H9 (cell line): Measurements from ENCODE around the gene USP9X. TPM values are rescaled to one million over a fixed set of nuclear protein-coding genes. Genes with fewer than 3 reads are reported as not detected.

Source experiments
- DNase-seq: peaks from one replicate; pipeline ENCODE4 v3.0.0-alpha.2; 2017
- H2AFZ ChIP-seq: one replicate; pipeline ENCODE4 v1.6.1; 2013; ENCODE audit warnings: mild to moderate bottlenecking, low read length, control low read depth, moderate library complexity
- H2AK5ac ChIP-seq: 2 replicates; pipeline ENCODE4 v1.6.1; 2013; ENCODE audit warnings: low read length, control low read depth, mixed read lengths; ENCODE audit not compliant: insufficient read length
- H2BK120ac ChIP-seq: one replicate; pipeline ENCODE4 v1.6.1; 2013; ENCODE audit warnings: low read depth, mild to moderate bottlenecking, low read length, control low read depth, inconsistent platforms; ENCODE audit not compliant: poor library complexity, severe bottlenecking
- H2BK12ac ChIP-seq: 2 replicates; pipeline ENCODE4 v1.6.1; 2013; ENCODE audit warnings: low read length, control low read depth, mixed read lengths, low read depth; ENCODE audit not compliant: insufficient read length
- H2BK15ac ChIP-seq: 2 replicates; pipeline ENCODE4 v1.6.1; 2013; ENCODE audit warnings: low read depth, low read length, control low read depth
- H2BK20ac ChIP-seq: one replicate; pipeline ENCODE4 v1.6.1; 2013; ENCODE audit warnings: low read depth, mild to moderate bottlenecking, low read length, control low read depth, inconsistent platforms; ENCODE audit not compliant: poor library complexity, severe bottlenecking
- H2BK5ac ChIP-seq: 2 replicates; pipeline ENCODE4 v1.6.1; 2013; ENCODE audit warnings: low read length, control low read depth, mixed read lengths; ENCODE audit not compliant: insufficient read length
- H3K14ac ChIP-seq: 2 replicates; pipeline ENCODE4 v1.6.1; 2013; ENCODE audit warnings: low read length, control low read depth; ENCODE audit not compliant: insufficient read depth
- H3K18ac ChIP-seq: 2 replicates; pipeline ENCODE4 v1.6.1; 2013; ENCODE audit warnings: low read depth, mild to moderate bottlenecking, mixed read lengths, low read length, control low read depth; ENCODE audit not compliant: insufficient read length
- H3K23ac ChIP-seq: 2 replicates; pipeline ENCODE4 v1.6.1; 2013; ENCODE audit warnings: low read length, control low read depth, mixed read lengths, low read depth; ENCODE audit not compliant: insufficient read length
- H3K23me2 ChIP-seq: 2 replicates; pipeline ENCODE4 v1.6.1; 2013; ENCODE audit warnings: low read depth, mild to moderate bottlenecking, mixed read lengths, low read length, control low read depth; ENCODE audit not compliant: insufficient read length, poor library complexity, severe bottlenecking
- H3K27ac ChIP-seq: 2 replicates; pipeline ENCODE4 v1.5.1; 2013; ENCODE audit warnings: low read length, control low read depth, mixed read lengths, low read depth; ENCODE audit not compliant: insufficient read length
- H3K27me3 ChIP-seq: 2 replicates; pipeline ENCODE4 v1.6.1; 2013; ENCODE audit warnings: low read length, control low read depth, inconsistent platforms; ENCODE audit not compliant: insufficient read depth
- H3K4ac ChIP-seq: 2 replicates; pipeline ENCODE4 v1.6.1; 2013; ENCODE audit warnings: low read depth, mild to moderate bottlenecking, control low read depth, inconsistent platforms, low read length, moderate library complexity
- H3K4me1 ChIP-seq: 2 replicates; pipeline ENCODE4 v1.6.1; 2013; ENCODE audit warnings: low read length, control low read depth, inconsistent platforms; ENCODE audit not compliant: insufficient read depth
- H3K4me2 ChIP-seq: 2 replicates; pipeline ENCODE4 v1.6.1; 2013; ENCODE audit warnings: low read length, control low read depth, mixed read lengths; ENCODE audit not compliant: insufficient read length, insufficient read depth
- H3K56ac ChIP-seq: 2 replicates; pipeline ENCODE4 v1.6.1; 2013; ENCODE audit warnings: low read depth, mild to moderate bottlenecking, mixed read lengths, low read length, control low read depth; ENCODE audit not compliant: insufficient read length
- H3K79me1 ChIP-seq: 2 replicates; pipeline ENCODE4 v1.6.1; 2013; ENCODE audit warnings: low read depth, mild to moderate bottlenecking, moderate library complexity, low read length, control low read depth, inconsistent platforms; ENCODE audit not compliant: insufficient read depth, poor library complexity, severe bottlenecking
- H3K79me2 ChIP-seq: 2 replicates; pipeline ENCODE4 v1.6.1; 2013; ENCODE audit warnings: low read length, control low read depth, inconsistent platforms; ENCODE audit not compliant: insufficient read depth
- H3K9ac ChIP-seq: 2 replicates; pipeline ENCODE4 v1.6.1; 2013; ENCODE audit warnings: low read length, control low read depth, mixed read lengths; ENCODE audit not compliant: insufficient read length; ENCODE audit errors: extremely low read depth
- H3K9me3 ChIP-seq: one replicate; pipeline ENCODE4 v1.6.1; 2013; ENCODE audit warnings: low read depth, low read length, inconsistent platforms; ENCODE audit not compliant: control insufficient read depth
- H3T11ph ChIP-seq: one replicate; pipeline ENCODE4 v1.6.1; 2013; ENCODE audit warnings: mild to moderate bottlenecking, low read length, control low read depth, inconsistent platforms
- H4K20me1 ChIP-seq: one replicate; pipeline ENCODE4 v1.6.1; 2013; ENCODE audit not compliant: control insufficient read depth, insufficient read length, insufficient read depth
- H4K5ac ChIP-seq: 2 replicates; pipeline ENCODE4 v1.6.1; 2013; ENCODE audit warnings: low read depth, mild to moderate bottlenecking, mixed read lengths, low read length, control low read depth; ENCODE audit not compliant: insufficient read length
- H4K8ac ChIP-seq: replicated peaks from 2 replicates; pipeline ENCODE4 v1.6.1; 2013; ENCODE audit warnings: low read length, control low read depth, mixed read lengths, low read depth; ENCODE audit not compliant: insufficient read length
- H4K91ac ChIP-seq: 2 replicates; pipeline ENCODE4 v1.6.1; 2013; ENCODE audit warnings: low read depth, mild to moderate bottlenecking, moderate library complexity, mixed read lengths, low read length, control low read depth; ENCODE audit not compliant: insufficient read length
- H3K27ac Mint-ChIP-seq, 3 experiments: 2 replicates in 2 of 3; 3 replicates in 1 of 3; pipeline ENCODE4 v1.8.0; 2020 to 2021; ENCODE audit warnings: mixed read lengths in 3 of 3, mild to moderate bottlenecking in 1 of 3, moderate library complexity in 1 of 3
- H3K27me3 Mint-ChIP-seq: 2 replicates; pipeline ENCODE4 v1.8.0; 2021; ENCODE audit warnings: low read depth, mild to moderate bottlenecking, moderate library complexity, mixed read lengths
- H3K36me3 Mint-ChIP-seq, 3 experiments: 2 replicates in 2 of 3; 3 replicates in 1 of 3; pipeline ENCODE4 v1.8.0; 2020 to 2021; ENCODE audit warnings: low read depth in 3 of 3, mixed read lengths in 3 of 3; ENCODE audit not compliant: insufficient read depth in 1 of 3
- H3K4me1 Mint-ChIP-seq, 2 experiments: 2 replicates each; pipeline ENCODE4 v1.8.0; 2020; ENCODE audit warnings: mixed read lengths in 2 of 2
- H3K4me3 Mint-ChIP-seq, 2 experiments: 2 replicates in 1 of 2; 3 replicates in 1 of 2; pipeline ENCODE4 v1.8.0; 2020 to 2021; ENCODE audit warnings: mild to moderate bottlenecking in 2 of 2, mixed read lengths in 2 of 2, moderate library complexity in 1 of 2
- H3K9me3 Mint-ChIP-seq, 2 experiments: 2 replicates in 1 of 2; 3 replicates in 1 of 2; pipeline ENCODE4 v1.8.0; 2020; ENCODE audit warnings: mild to moderate bottlenecking in 2 of 2, mixed read lengths in 2 of 2, moderate library complexity in 1 of 2
- total RNA-seq: library from RNA; stranded (reverse); gene quantifications from 2 replicates; pipeline ENCODE4 v1.2.1, GENCODE V29; 2021
- TF ChIP-seq, protein P1 (sequence below): fragments of 200-600 bp; sonication (generic); conservative IDR thresholded peaks from 3 replicates; pipeline ENCODE4 v1.8.0; 2021; ENCODE audit warnings: antibody characterized with exemption, mild to moderate bottlenecking

Gene USP9X
- total RNA-seq, 1 experiment from 2014 or later = 284 TPM

DNA sequence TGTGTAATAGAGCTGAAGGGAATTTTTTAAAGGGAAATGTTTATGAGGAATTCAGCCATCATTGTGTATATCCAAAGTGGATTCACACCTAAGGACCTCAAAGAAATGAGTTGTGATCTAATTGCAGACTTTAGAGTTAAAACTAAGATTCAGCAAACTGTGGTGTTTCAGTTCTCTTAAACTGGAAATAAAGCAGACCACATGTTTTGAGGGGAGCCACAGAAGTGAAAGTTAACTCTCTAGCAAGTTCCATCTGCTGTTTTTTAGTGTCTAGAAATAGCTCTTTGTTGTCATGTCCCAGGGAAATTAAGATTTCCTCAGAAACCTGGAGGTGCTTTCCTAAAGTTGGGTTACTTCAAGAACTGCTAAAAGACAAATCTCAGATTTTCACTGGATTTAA lies 151.4 kb downstream of the USP9X start:
- H3K4me3 Mint-ChIP-seq = no peak overlapping the region
- Histone ChIP-seq H3K18ac (no peak overlapping the region), H2BK5ac (no peak overlapping the region), H2AFZ (no peak overlapping the region), H2BK120ac (no peak overlapping the region), H3T11ph (no peak overlapping the region), H2BK12ac (no peak overlapping the region), H3K4me2 (no peak overlapping the region), H2BK20ac (no peak overlapping the region), H4K91ac (no peak overlapping the region), H3K9ac (no peak overlapping the region), H3K4me1 (peaks cover 3% of the 10 kb centered on the region; the same call in 1 of the 2 replicates), H4K20me1 (no peaks in the 10 kb centered on the region), H3K4ac (no peak overlapping the region), H3K14ac (no peak overlapping the region), H3K23me2 (no peaks in the 10 kb centered on the region), H3K9me3 (no peaks in the 10 kb centered on the region), H3K79me2 (no peaks in the 10 kb centered on the region), H3K27ac (no peak overlapping the region), H4K5ac (no peak overlapping the region), H4K8ac (no peak overlapping the region), H3K27me3 (no peaks in the 10 kb centered on the region), H2AK5ac (no peak overlapping the region), H2BK15ac (no peak overlapping the region), H3K56ac (no peak overlapping the region), H3K23ac (no peak overlapping the region), H3K79me1 (no peaks in the 10 kb centered on the region)
- no peak for DNase-seq
- TF ChIP-seq, protein P1, sequence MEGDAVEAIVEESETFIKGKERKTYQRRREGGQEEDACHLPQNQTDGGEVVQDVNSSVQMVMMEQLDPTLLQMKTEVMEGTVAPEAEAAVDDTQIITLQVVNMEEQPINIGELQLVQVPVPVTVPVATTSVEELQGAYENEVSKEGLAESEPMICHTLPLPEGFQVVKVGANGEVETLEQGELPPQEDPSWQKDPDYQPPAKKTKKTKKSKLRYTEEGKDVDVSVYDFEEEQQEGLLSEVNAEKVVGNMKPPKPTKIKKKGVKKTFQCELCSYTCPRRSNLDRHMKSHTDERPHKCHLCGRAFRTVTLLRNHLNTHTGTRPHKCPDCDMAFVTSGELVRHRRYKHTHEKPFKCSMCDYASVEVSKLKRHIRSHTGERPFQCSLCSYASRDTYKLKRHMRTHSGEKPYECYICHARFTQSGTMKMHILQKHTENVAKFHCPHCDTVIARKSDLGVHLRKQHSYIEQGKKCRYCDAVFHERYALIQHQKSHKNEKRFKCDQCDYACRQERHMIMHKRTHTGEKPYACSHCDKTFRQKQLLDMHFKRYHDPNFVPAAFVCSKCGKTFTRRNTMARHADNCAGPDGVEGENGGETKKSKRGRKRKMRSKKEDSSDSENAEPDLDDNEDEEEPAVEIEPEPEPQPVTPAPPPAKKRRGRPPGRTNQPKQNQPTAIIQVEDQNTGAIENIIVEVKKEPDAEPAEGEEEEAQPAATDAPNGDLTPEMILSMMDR = no peak
- no peaks in the 10 kb centered on the region for H3K27me3 Mint-ChIP-seq
- H3K27ac Mint-ChIP-seq = no peak overlapping the region
- H3K36me3 Mint-ChIP-seq = peaks cover 14 to 30% (median 19%) of the 10 kb centered on the region in 3 experiments
- peaks cover 3 to 4% of the 10 kb centered on the region in 2 experiments; a peak in 2 of 4 replicates for H3K4me1 Mint-ChIP-seq
- H3K9me3 Mint-ChIP-seq = peaks cover 36 to 50% of the 10 kb centered on the region in 2 experiments
